Stimulated activated naive CD8-positive, alpha-beta T cell treated with anti-CD3 and anti-CD28 coated beads, Interleukin-15, Interleukin-2, amounts not matched to agents 100 U/mL and 50 U/mL, for 24 hours (primary cell): ENCODE results near the gene LETM1.

ENCODE experiments used
- ATAC-seq: fragments of 150-1000 bp; cut with Tn5 transposase; one replicate; pipeline ENCODE4 v1.10.0; 2021
- DNase-seq: peaks from one replicate; pipeline ENCODE4 v3.0.0; 2021

Gene LETM1

DNA sequence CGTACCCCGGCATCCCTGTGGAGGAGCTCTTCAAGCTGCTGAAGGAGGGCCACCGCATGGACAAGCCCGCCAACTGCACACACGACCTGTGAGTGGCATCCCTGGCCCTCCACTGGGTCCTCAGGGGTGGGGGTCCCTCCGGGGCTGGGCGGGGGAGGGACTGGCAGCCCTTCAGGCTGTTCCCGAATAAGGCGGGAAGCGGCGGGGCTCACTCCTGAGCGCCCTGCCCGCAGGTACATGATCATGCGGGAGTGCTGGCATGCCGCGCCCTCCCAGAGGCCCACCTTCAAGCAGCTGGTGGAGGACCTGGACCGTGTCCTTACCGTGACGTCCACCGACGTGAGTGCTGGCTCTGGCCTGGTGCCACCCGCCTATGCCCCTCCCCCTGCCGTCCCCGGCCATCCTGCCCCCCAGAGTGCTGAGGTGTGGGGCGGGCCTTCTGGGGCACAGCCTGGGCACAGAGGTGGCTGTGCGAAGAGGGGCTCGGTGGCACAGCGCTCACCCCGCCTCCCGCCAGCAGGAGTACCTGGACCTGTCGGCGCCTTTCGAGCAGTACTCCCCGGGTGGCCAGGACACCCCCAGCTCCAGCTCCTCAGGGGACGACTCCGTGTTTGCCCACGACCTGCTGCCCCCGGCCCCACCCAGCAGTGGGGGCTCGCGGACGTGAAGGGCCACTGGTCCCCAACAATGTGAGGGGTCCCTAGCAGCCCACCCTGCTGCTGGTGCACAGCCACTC is 49.2 kb downstream of the LETM1 start:
- no peak for ATAC-seq

DNA sequence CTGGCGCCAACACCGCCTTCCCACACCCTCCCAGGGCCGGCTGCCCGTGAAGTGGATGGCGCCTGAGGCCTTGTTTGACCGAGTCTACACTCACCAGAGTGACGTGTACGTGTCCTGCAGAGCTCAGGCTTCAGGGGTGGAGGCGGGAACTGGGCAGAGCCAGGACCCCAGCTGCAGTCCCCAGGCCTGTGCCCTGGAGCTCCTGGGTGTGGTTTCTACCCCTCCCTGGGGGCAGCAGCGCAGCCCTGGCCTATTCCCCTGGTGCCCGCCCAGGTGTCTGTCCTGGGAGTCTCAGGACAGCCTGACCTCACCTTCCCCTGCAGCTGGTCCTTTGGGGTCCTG is 49.8 kb downstream of the LETM1 start:
- ATAC-seq (no peak), DNase-seq (no peak)

More for the DNA sequence above, 49.2 kb downstream of the LETM1 start:
- DNase-seq: no peak

- no peak for ATAC-seq
- no peak for DNase-seq
Measured at GRCh38 chr4:1805493-1806222, 50.3 kb downstream of the LETM1 start.

- ATAC-seq (no peak), DNase-seq (no peak)
Measured at GRCh38 chr4:1804638-1805492, 51.1 kb downstream of the LETM1 start.

GRCh38 chr4:1803523-1804423 is 52.2 kb downstream of the LETM1 start:
- ATAC-seq (no peak), DNase-seq (no peak)

- DNase-seq: no peak
- no peak for ATAC-seq
Measured at GRCh38 chr4:1802720-1803522, 53.0 kb downstream of the LETM1 start.

DNA sequence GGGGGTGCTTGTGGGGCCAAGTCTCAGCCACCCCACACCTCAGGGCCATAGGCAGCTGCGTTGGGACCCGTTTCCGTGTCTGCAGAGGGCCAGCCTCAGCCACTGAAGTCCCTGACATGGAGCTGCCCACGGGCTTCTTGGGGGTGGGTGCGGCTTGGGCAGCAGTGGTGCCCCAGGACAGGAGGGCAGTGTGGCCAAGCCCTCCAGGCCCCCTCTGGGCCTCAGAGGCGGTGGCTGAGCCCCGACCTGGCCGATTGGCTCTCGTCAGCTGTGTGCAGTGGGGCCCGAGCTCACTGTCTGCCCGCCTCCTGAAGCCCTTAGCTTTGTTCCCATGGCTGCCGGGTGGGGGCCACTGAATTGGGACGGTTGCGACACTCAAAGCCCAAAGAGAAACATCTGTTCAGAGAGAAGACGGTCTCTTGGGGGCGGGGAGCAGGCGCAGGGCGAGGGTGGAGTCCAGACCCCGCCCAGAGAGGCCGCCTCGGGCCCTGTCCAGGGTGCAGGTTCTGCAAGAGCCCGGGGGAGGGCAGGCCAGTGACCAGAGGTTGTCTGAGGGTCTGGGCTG is 53.7 kb downstream of the LETM1 start:
- ATAC-seq: no peak
- DNase-seq: no peak

GRCh38 chr4:1801286-1801958 is 54.5 kb downstream of the LETM1 start:
- no peak for ATAC-seq
- DNase-seq: no peak

GRCh38 chr4:1800805-1801204 is 55.2 kb downstream of the LETM1 start:
- ATAC-seq (no peak), DNase-seq (no peak)

DNA sequence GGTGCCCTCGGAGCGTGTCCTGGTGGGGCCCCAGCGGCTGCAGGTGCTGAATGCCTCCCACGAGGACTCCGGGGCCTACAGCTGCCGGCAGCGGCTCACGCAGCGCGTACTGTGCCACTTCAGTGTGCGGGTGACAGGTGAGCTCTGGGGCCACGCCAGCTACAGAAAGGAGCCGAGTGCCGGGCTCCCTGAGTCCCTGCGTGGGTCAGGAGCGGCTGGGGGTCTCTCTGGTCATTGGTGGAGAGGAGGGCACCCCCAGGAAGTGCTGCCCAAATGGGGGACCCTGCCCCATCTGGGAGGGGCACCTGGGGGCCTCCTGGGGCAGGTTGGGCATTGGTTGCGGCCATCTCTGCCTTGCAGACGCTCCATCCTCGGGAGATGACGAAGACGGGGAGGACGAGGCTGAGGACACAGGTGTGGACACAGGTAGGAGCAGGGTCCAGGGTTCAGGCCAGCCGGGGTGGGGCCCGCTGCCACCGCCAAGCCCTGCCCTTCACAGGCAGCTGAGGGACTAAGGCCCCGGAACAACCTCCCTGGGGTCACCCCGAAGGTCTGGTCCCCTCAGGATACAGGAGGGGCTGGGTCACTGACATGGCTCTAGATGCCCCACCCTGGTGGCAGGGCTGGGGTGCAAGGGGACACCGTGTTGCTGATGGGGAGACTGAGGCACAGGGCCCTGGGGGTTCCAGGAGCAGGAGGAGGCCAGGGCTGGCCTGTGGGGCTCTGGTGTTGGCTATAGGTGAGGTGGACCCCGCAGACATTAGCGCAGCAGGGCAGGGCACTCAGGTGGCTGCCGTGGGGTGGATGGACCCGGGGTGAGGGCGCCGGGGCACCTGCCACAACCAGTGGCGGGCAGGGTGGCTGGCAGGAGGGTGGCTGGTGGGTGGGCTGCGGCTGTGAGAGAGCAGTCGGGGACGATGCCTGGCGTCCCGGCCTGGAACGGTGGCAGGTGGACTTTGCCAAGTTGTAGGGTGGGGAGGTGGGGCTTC is 56.3 kb downstream of the LETM1 start:
- DNase-seq (no peak), ATAC-seq (no peak)

- ATAC-seq: no peak
- no peak for DNase-seq
Measured at GRCh38 chr4:1798580-1799386, 57.2 kb downstream of the LETM1 start.

- no peak for ATAC-seq
Measured at GRCh38 chr4:1797861-1798579, 57.9 kb downstream of the LETM1 start.

GRCh38 chr4:1797298-1797860 is 58.6 kb downstream of the LETM1 start:
- DNase-seq: no peak
- no peak for ATAC-seq

More at GRCh38 chr4:1797861-1798579, 57.9 kb downstream of the LETM1 start:
- no peak for DNase-seq

DNA sequence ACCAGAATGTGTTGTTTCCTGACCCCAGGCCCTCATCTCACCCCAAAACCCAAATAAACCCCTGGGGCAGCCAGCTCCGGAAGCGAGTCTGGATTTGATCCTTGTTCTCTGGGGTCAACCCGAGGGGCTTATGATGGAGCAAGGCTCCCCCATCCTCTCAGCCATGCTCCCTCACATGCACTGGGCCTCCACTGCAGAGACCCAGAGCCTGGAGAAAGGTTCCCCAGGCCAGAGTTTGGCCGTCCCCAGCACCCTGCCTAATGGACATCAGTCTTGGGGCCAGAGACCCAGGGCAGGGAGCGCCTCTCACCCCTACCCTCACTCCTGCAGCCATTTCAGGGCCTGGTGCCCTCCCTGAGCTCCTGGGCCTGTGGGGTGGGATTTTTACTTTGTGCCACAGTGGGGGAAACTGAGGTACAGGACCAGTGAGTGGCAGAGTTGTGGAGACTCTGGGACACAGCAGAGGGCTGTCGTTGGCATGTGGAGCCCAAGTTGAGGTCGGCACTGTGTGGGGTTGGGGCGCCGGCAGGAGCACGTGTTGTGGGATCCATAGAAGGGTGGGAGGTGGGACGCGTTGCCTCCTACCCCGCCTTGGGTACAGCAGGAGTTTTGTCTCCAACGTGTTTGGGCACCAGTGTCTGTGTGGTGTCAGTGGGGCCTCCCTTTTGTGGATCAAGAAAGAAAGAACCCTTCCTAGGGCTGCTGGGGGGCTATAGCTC is 59.3 kb downstream of the LETM1 start:
- ATAC-seq (no peak), DNase-seq (no peak)

DNA sequence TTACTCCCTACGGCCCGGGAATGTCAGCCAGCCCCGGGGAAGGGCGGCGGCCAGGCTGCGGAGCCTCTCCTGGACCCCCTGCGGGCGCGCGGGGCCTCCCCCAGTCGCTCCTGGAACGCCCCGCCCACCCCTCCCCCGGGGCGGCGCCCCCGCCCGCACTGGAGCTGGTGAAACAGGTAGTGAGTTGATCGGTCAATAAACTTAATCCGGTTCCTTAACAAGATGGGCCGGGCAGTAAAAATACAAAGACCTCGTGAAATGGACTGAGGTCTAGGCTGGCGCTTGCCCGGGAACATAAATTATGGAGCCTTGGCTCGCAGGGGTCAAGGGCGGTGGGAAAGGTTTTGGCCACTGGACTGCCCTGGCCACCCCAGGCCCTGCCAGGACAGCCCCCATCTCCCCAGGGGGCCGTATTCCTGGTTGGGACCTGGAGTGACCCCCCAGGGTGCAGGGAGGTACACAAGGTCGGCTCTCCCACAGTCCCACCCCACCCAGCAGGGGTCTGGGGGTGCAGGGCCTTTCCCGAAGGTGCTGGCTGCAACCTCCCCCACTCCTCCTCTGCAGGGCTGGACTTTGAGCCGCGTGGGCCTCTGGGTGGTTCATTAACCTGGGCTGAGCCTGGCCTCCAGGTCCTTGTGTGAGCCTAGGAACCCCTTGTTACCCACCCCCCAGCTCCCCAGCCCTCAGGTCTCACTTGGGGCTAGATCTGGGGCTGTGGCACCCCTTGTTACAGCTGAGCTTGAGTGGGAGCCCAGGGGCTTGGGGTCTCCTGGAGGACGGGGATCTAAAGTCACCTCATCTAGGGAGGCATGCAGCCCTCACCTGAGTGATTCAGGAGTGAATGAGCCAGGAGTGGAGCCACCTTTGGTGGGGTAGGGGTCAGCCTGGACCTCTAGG is 60.4 kb downstream of the LETM1 start:
- no peak for ATAC-seq
- no peak for DNase-seq
